GM12891 (cell line): Measurements from ENCODE around the gene SPTAN1.

Experiments used
- PAX5 ChIP-seq: IDR thresholded peaks from 2 replicates; pipeline ENCODE4 v1.6.1; 2011; ENCODE audit warnings: low read length, moderate library complexity, mild to moderate bottlenecking; ENCODE audit not compliant: insufficient read depth, severe bottlenecking
- POLR2A ChIP-seq: IDR thresholded peaks from 2 replicates; pipeline ENCODE4 v1.6.1; 2011; ENCODE audit warnings: low read depth, low read length, control low read depth
- POLR2AphosphoS5 ChIP-seq: IDR thresholded peaks from 2 replicates; pipeline ENCODE4 v1.6.1; 2011; ENCODE audit warnings: low read depth, low read length, control low read depth

- TF ChIP-seq POLR2A = no peak
- no peak for TF ChIP-seq PAX5
- no peak for TF ChIP-seq POLR2AphosphoS5
Measured at GRCh38 chr9:128638580-128638979, 86.2 kb downstream of the SPTAN1 start.
